Activated T-helper 17 cell treated with anti-CD3 and anti-CD28 coated beads, Interleukin-2, amount 50 U/mL, for 72 hours (primary cell): ENCODE measurements around the gene SLC4A3. TPM values are rescaled to one million over a fixed set of nuclear protein-coding genes. Genes with fewer than 3 reads are reported as not detected.

Experiments used
- ATAC-seq: fragments of 150-1000 bp; cut with Tn5 transposase; replicated peaks from 2 replicates; pipeline ENCODE4 v1.10.0; 2021; ENCODE audit warnings: mild to moderate bottlenecking, moderate library complexity
- H3K27ac Mint-ChIP-seq: one replicate; pipeline ENCODE4 v1.8.0; 2022; ENCODE audit warnings: mixed read lengths
- H3K27me3 Mint-ChIP-seq: one replicate; pipeline ENCODE4 v1.8.0; 2022; ENCODE audit warnings: mixed read lengths
- H3K36me3 Mint-ChIP-seq: one replicate; pipeline ENCODE4 v1.8.0; 2022; ENCODE audit warnings: low read depth, mild to moderate bottlenecking, mixed read lengths
- H3K4me1 Mint-ChIP-seq: one replicate; pipeline ENCODE4 v1.8.0; 2022; ENCODE audit warnings: mixed read lengths
- H3K4me3 Mint-ChIP-seq: one replicate; pipeline ENCODE4 v1.8.0; 2022; ENCODE audit warnings: mild to moderate bottlenecking, mixed read lengths
- H3K9me3 Mint-ChIP-seq: one replicate; pipeline ENCODE4 v1.8.0; 2022; ENCODE audit warnings: mixed read lengths
- total RNA-seq, 2 donors: library from RNA; stranded (reverse); gene quantifications; one replicate each; pipeline ENCODE4 v1.2.3, GENCODE V29; 2022

Gene SLC4A3
- total RNA-seq, 2 donors from 2014 or later, result not detected

GRCh38 chr2:219634171-219634940, 6.9 kb downstream of the SLC4A3 start:
- Mint-ChIP-seq H3K27me3 (peaks cover 20% of the 10 kb centered on the region), H3K36me3 (no peaks in the 10 kb centered on the region), H3K9me3 (no peaks in the 10 kb centered on the region), H3K27ac (no peak overlapping the region), H3K4me1 (no peaks in the 10 kb centered on the region), H3K4me3 (no peak overlapping the region)
- no peak for ATAC-seq

GRCh38 chr2:219634951-219635751, 7.7 kb downstream of the SLC4A3 start:
- no peak for ATAC-seq
- Mint-ChIP-seq H3K27ac (no peak overlapping the region), H3K27me3 (peaks cover 20% of the 10 kb centered on the region), H3K36me3 (no peaks in the 10 kb centered on the region), H3K4me3 (no peak overlapping the region), H3K9me3 (no peaks in the 10 kb centered on the region), H3K4me1 (no peaks in the 10 kb centered on the region)

- no peak for ATAC-seq
- Mint-ChIP-seq H3K4me3 (no peak overlapping the region), H3K27me3 (peaks cover 16% of the 10 kb centered on the region), H3K9me3 (no peaks in the 10 kb centered on the region), H3K4me1 (no peaks in the 10 kb centered on the region), H3K27ac (no peak overlapping the region), H3K36me3 (no peaks in the 10 kb centered on the region)
Measured at GRCh38 chr2:219636144-219636915, 8.9 kb downstream of the SLC4A3 start.

- Mint-ChIP-seq H3K27ac (no peak overlapping the region), H3K36me3 (no peaks in the 10 kb centered on the region), H3K4me3 (no peak overlapping the region), H3K9me3 (no peaks in the 10 kb centered on the region), H3K27me3 (peaks cover 13% of the 10 kb centered on the region), H3K4me1 (no peaks in the 10 kb centered on the region)
- ATAC-seq, result no peak
Measured at GRCh38 chr2:219636941-219637841, 9.8 kb downstream of the SLC4A3 start.

- Mint-ChIP-seq H3K36me3 (no peaks in the 10 kb centered on the region), H3K27me3 (peaks cover 13% of the 10 kb centered on the region), H3K27ac (no peak overlapping the region), H3K4me1 (no peaks in the 10 kb centered on the region), H3K9me3 (no peaks in the 10 kb centered on the region), H3K4me3 (no peak overlapping the region)
- no peak for ATAC-seq
Measured at GRCh38 chr2:219637842-219638185, 10.4 kb downstream of the SLC4A3 start.

- Mint-ChIP-seq H3K4me3 (no peak overlapping the region), H3K27ac (no peak overlapping the region), H3K9me3 (no peaks in the 10 kb centered on the region), H3K27me3 (peaks cover 13% of the 10 kb centered on the region), H3K36me3 (no peaks in the 10 kb centered on the region), H3K4me1 (no peaks in the 10 kb centered on the region)
- ATAC-seq, result no peak
Measured at GRCh38 chr2:219638217-219638947, 11.0 kb downstream of the SLC4A3 start.

- Mint-ChIP-seq H3K4me1 (no peaks in the 10 kb centered on the region), H3K27me3 (peaks cover 16% of the 10 kb centered on the region), H3K36me3 (no peaks in the 10 kb centered on the region), H3K4me3 (no peak overlapping the region), H3K27ac (no peak overlapping the region), H3K9me3 (no peaks in the 10 kb centered on the region)
- ATAC-seq, result no peak
Measured at GRCh38 chr2:219638948-219639755, 11.7 kb downstream of the SLC4A3 start.

GRCh38 chr2:219641390-219642068, 14.1 kb downstream of the SLC4A3 start:
- Mint-ChIP-seq H3K27ac (no peak overlapping the region), H3K36me3 (no peaks in the 10 kb centered on the region), H3K4me3 (no peak overlapping the region), H3K27me3 (peaks cover 21% of the 10 kb centered on the region), H3K4me1 (no peaks in the 10 kb centered on the region), H3K9me3 (no peaks in the 10 kb centered on the region)
- ATAC-seq, result no peak

- no peaks in the 10 kb centered on the region for H3K9me3 Mint-ChIP-seq
- no peaks in the 10 kb centered on the region for H3K36me3 Mint-ChIP-seq
- no peaks in the 10 kb centered on the region for H3K4me1 Mint-ChIP-seq
- no peak for ATAC-seq
- H3K4me3 Mint-ChIP-seq, result no peak overlapping the region
- H3K27me3 Mint-ChIP-seq, result peaks cover 19% of the 10 kb centered on the region
- no peak overlapping the region for H3K27ac Mint-ChIP-seq
Measured at GRCh38 chr2:219642069-219642454, 14.6 kb downstream of the SLC4A3 start.

- H3K27ac Mint-ChIP-seq, result no peak overlapping the region
- no peaks in the 10 kb centered on the region for H3K4me1 Mint-ChIP-seq
- H3K9me3 Mint-ChIP-seq, result no peaks in the 10 kb centered on the region
- no peaks in the 10 kb centered on the region for H3K36me3 Mint-ChIP-seq
- H3K27me3 Mint-ChIP-seq, result peaks cover 16% of the 10 kb centered on the region
- peak; percentile 96 for ATAC-seq
- H3K4me3 Mint-ChIP-seq, result no peak overlapping the region
Measured at GRCh38 chr2:219642465-219643083, 15.1 kb downstream of the SLC4A3 start.

- H3K4me1 Mint-ChIP-seq, result no peaks in the 10 kb centered on the region
Measured at GRCh38 chr2:219643084-219643473, 15.6 kb downstream of the SLC4A3 start.

GRCh38 chr2:219643788-219644398, 16.5 kb downstream of the SLC4A3 start:
- no peak for ATAC-seq
- H3K4me1 Mint-ChIP-seq, result no peaks in the 10 kb centered on the region

More at GRCh38 chr2:219643084-219643473, 15.6 kb downstream of the SLC4A3 start:
- H3K27ac Mint-ChIP-seq, result no peak overlapping the region
- ATAC-seq, result no peak
- no peak overlapping the region for H3K4me3 Mint-ChIP-seq
- H3K9me3 Mint-ChIP-seq, result no peaks in the 10 kb centered on the region
- H3K27me3 Mint-ChIP-seq, result peaks cover 17% of the 10 kb centered on the region
- H3K36me3 Mint-ChIP-seq, result no peaks in the 10 kb centered on the region

More at GRCh38 chr2:219643788-219644398, 16.5 kb downstream of the SLC4A3 start:
- Mint-ChIP-seq H3K4me3 (no peak overlapping the region), H3K9me3 (no peaks in the 10 kb centered on the region), H3K27ac (no peak overlapping the region), H3K36me3 (no peaks in the 10 kb centered on the region), H3K27me3 (peaks cover 15% of the 10 kb centered on the region)
